Measurements from ENCODE around the gene ESPN. TPM values are rescaled to one million over a fixed set of nuclear protein-coding genes. Genes with fewer than 3 reads are reported as not detected.

Gene ESPN
- polyA plus RNA-seq, 1 donor (not counting 4 experiments of a cell fraction or from before 2014, with no cell fraction given) = 0.47 TPM

DNA sequence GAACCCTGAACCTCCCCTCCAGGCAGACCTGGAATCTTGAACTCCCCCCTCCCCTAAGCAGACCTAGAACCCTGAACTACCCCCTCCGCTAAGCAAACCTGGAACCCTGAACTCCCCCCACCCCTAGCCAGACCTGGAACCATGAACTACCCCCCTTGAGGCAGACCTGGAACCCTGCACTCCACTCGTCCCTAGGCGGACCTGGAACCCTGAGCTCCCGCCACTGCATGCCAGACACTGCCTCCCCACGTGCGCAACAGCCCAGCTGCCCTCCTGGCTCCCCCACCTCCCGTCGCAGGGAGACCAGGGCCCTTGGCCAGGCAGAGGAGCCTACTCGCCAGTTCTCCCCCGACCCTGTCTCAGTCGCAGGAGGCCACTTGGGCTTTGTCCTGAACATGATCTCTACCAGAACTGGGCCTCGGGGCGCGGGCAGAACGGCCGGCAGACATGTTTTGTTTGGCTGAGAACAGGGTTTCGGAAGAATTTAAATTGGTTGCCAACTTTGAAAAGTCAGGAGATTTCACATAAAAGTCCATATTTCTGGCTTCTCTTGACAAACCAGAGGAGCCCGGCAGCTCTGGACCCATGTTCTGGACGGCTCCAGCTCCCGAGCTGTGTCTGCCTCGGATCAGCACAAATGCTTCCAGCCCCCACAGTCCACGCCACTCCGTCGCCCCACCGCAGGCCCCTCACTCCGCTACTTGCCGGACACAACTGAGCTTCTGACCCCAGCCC is 76.1 kb downstream of the ESPN start:
- H3K27me3 ChIP-seq (ENCODE audit: control insufficient read depth, extremely low read depth, insufficient read depth, low read length) = peaks cover 3% of the 10 kb centered on the region
- H3K79me2 ChIP-seq (ENCODE audit: control insufficient read depth, insufficient read depth, low read length) = no peaks in the 10 kb centered on the region
- TF ChIP-seq EZH2 (IDR thresholded peaks at IDR 0.05; ENCODE audit: low read length) = no peak
- TF ChIP-seq, protein P1, sequence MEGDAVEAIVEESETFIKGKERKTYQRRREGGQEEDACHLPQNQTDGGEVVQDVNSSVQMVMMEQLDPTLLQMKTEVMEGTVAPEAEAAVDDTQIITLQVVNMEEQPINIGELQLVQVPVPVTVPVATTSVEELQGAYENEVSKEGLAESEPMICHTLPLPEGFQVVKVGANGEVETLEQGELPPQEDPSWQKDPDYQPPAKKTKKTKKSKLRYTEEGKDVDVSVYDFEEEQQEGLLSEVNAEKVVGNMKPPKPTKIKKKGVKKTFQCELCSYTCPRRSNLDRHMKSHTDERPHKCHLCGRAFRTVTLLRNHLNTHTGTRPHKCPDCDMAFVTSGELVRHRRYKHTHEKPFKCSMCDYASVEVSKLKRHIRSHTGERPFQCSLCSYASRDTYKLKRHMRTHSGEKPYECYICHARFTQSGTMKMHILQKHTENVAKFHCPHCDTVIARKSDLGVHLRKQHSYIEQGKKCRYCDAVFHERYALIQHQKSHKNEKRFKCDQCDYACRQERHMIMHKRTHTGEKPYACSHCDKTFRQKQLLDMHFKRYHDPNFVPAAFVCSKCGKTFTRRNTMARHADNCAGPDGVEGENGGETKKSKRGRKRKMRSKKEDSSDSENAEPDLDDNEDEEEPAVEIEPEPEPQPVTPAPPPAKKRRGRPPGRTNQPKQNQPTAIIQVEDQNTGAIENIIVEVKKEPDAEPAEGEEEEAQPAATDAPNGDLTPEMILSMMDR (optimal IDR thresholded peaks at IDR 0.05 in 1 of 3, IDR thresholded peaks at IDR 0.05 in 1 of 3, conservative IDR thresholded peaks at IDR 0.05 in 1 of 3; ENCODE audit: extremely low read depth in 1 of 3, insufficient read depth in 2 of 3, low read length in 3 of 3) = no peak
- H3K4me2 ChIP-seq (ENCODE audit: control insufficient read depth, extremely low read depth, insufficient read depth, low read depth, low read length) = no peak overlapping the region
- no peak overlapping the region for H3K27ac ChIP-seq (ENCODE audit: control insufficient read depth, insufficient read depth, low read length)
- H2AFZ ChIP-seq (ENCODE audit: control insufficient read depth, low read length) = no peak overlapping the region
- FAIRE-seq (no peak), DNase-seq (ENCODE audit: low read depth, low spot score) (no peak)
- no peak overlapping the region for H3K9ac ChIP-seq (ENCODE audit: control insufficient read depth, extremely low read depth, insufficient read depth, low read length)
- H3K4me3 ChIP-seq (ENCODE audit: control insufficient read depth in 2 of 3, extremely low read depth in 1 of 3, insufficient read depth in 2 of 3, low read depth in 1 of 3, low read length in 3 of 3) = no peak overlapping the region
- H3K4me1 ChIP-seq (ENCODE audit: control insufficient read depth, extremely low read depth, insufficient read depth, low read length) = peaks cover 8% of the 10 kb centered on the region
- no peaks in the 10 kb centered on the region for H3K36me3 ChIP-seq (ENCODE audit: control insufficient read depth in 2 of 2, extremely low read depth in 1 of 2, insufficient read depth in 2 of 2, low read length in 2 of 2)
- no peaks in the 10 kb centered on the region for H3K9me1 ChIP-seq (ENCODE audit: control insufficient read depth, extremely low read depth, insufficient read depth, low read length)
- no peaks in the 10 kb centered on the region for H4K20me1 ChIP-seq (ENCODE audit: control insufficient read depth, extremely low read depth, insufficient read depth, low read length)
- dilution Hi-C loops (cut with MboI; ENCODE audit: extremely low pct_ligation_motif_present, low sequenced_read_pairs) = no loop called here
- no peaks in the 10 kb centered on the region for H3K9me3 ChIP-seq (ENCODE audit: control insufficient read depth, low read depth, low read length)

GRCh38 chr1:6501279-6501813 is 76.8 kb downstream of the ESPN start:
- Histone ChIP-seq H3K4me1 (ENCODE audit: control insufficient read depth, extremely low read depth, insufficient read depth, low read length) (peaks cover 3% of the 10 kb centered on the region), H3K36me3 (ENCODE audit: control insufficient read depth in 2 of 2, extremely low read depth in 1 of 2, insufficient read depth in 2 of 2, low read length in 2 of 2) (no peaks in the 10 kb centered on the region), H3K27me3 (ENCODE audit: control insufficient read depth, extremely low read depth, insufficient read depth, low read length) (peaks cover 3% of the 10 kb centered on the region), H3K9me3 (ENCODE audit: control insufficient read depth, low read depth, low read length) (no peaks in the 10 kb centered on the region), H2AFZ (ENCODE audit: control insufficient read depth, low read length) (no peak overlapping the region), H3K9ac (ENCODE audit: control insufficient read depth, extremely low read depth, insufficient read depth, low read length) (no peak overlapping the region), H3K4me3 (ENCODE audit: control insufficient read depth in 2 of 3, extremely low read depth in 1 of 3, insufficient read depth in 2 of 3, low read depth in 1 of 3, low read length in 3 of 3) (no peak overlapping the region), H4K20me1 (ENCODE audit: control insufficient read depth, extremely low read depth, insufficient read depth, low read length) (no peaks in the 10 kb centered on the region), H3K27ac (ENCODE audit: control insufficient read depth, insufficient read depth, low read length) (no peak overlapping the region), H3K79me2 (ENCODE audit: control insufficient read depth, insufficient read depth, low read length) (no peaks in the 10 kb centered on the region), H3K9me1 (ENCODE audit: control insufficient read depth, extremely low read depth, insufficient read depth, low read length) (no peaks in the 10 kb centered on the region), H3K4me2 (ENCODE audit: control insufficient read depth, extremely low read depth, insufficient read depth, low read depth, low read length) (no peak overlapping the region)
- dilution Hi-C loops (cut with MboI; ENCODE audit: extremely low pct_ligation_motif_present, low sequenced_read_pairs) = no loop called here
- no peak for DNase-seq (ENCODE audit: low read depth, low spot score)
- TF ChIP-seq EZH2 (IDR thresholded peaks at IDR 0.05; ENCODE audit: low read length) = no peak
- TF ChIP-seq, protein P1 (optimal IDR thresholded peaks at IDR 0.05 in 1 of 3, IDR thresholded peaks at IDR 0.05 in 1 of 3, conservative IDR thresholded peaks at IDR 0.05 in 1 of 3; ENCODE audit: extremely low read depth in 1 of 3, insufficient read depth in 2 of 3, low read length in 3 of 3) = peak in 1 of 3 experiments; percentile 33
- FAIRE-seq = no peak
